ENCODE measurements around the gene PRSS22.

The PRSS22 gene

DNA sequence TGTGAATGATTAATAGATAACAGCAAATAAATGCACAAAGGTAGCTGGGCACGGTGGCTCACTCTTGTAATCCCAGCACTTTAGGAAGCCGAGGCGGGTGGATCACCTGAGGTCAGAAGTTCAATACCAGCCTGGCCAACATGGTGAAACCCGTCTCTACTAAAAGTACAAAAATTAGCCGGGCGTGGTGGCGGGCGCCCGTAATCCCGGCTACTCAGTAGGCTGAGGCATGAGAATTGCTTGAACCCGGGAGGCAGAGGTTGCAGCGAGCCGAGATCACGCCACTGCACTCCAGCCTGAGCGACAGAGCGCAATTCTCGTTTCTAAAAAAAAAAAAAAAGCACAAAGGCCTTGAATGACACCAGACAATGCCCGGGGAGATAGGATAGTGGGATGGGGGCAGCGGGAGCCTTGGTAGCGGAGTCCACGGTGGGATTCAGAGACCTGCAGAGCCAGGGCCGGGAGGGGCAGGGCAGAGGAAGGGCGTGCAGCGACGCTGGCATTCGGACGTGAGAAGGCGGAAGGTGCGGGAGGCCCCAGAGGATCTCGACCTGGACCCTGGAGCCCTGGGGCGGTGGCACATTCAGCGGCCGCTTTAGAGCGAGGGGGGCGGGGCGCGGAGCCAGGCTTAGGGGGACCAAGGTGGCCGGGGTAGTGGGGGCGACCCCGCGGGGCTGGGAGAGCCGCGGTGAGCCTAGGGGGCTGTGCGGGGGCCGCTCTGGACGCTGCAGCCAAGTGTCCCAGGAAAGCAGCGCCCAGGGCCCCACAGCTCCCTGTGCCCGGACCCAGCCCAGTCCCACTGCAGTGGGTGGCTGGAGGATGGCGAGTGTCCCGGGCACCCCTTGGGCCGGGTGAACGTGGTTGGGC is 24.0 kb upstream of the PRSS22 start:
- no peak for DNase-seq (ENCODE audit: low spot score)

DNA sequence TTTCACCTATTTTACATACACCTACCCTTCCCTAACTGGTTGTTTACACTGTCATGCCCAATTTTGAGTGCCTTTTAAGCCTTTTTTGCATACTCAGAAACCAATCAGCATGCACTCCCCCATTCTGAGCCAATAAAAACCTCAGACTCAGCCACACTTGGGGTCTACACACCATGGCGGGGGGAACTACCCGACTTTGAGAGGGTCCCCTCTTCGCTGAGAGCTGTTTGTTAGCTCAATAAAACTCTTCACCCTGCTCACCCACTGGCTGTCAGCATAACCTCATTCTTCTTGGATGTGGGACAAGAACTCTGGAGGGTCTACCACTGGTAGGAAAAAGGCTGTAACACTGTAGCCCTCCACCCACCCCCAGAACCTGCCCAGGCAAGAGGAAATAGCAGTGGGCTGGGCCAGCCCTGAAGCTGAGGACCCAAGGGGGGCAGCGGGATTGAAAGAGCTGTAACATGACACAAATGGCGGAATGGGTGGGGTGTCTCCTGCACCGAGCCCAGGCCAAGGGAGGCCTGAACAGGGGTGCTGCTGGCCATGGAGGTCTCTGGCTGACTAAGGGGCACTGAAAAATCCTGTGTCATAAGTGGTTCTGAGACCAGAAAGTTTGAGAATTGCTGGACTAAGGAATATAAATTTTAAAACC is 22.0 kb upstream of the PRSS22 start:
- no peak for DNase-seq (ENCODE audit: low spot score)

DNA sequence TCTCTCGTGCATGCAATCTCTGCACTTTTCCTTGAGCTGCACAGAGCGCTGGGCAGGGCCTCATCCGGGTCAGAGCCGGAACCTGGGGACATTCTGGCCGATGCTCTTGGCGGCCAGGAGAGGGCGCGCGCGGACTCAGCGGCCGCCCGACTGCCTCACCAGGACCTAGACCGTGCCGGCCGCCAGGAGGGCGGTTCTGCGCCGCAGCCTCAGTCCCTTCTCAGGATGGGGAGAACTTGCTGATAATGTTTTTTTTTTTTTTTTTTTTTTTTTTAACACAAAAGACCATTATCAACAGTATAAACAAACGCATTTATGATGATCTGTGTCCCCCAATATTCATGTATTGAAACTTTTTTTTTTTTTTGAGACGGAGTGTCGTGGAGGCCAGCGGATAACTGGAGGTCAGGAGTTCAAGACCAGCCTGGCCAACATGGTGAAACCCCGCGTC is 17.0 kb upstream of the PRSS22 start:
- DNase-seq (ENCODE audit: low spot score): peak; percentile 58

DNA sequence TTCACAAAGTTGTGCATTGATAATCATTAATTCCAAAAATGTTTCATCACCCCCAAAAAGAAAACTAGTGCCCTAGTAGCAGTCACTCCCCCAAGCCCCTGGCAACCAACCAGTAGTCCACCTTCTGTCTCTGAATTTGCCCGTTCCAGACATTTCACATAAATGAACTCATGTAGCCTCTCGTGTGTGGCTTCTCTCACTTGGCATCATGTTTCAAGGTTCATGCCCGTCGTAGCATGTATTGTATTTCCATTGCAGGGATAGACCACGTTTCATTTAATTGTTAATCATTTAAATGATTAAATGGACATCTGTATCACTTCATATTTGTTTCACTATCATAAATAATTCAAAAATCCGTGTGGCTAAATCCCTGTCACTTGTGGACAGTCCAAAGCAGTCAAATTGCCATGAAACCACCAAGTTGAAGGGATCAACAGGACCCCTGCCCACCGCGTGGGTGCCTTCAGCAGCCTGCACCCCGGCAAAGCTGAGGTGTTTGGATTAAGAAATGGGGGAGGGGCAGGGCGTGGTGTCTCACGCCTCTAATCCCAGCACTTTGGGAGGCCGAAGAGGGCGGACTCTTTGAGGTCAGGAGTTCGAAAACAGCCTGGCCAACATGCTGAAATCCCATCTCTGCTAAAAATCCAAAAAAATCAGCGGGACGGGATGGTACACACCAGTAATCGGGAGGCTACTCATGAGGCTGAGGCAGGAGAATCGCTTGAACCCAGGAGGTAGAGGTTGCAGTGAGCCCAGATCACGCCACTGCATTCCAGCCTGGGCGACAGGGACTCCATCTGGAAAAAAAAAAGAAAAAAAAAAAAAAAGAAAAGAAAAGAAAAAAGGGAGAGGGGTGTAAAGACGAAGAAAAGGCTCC is 16.3 kb upstream of the PRSS22 start:
- DNase-seq (ENCODE audit: low spot score): no peak

DNA sequence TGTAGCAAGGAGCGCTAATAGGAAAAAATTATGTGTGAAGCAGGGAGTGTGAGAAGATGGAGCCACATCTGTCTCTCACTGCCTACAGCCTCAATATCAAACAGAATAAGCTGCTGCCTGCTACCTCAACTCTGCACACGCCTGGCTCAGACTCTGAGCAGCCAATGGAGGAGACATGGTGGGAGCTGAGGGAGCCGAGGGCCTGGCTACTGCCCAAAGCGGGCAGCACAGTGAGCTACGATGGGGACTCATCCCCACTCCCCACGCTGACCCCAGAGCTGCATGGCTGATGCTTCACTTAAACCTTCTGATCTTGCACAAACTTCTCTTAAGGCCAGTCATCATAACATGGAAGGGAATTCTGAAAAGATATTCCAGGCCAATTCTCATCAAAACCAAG is 14.0 kb upstream of the PRSS22 start:
- no peak for DNase-seq (ENCODE audit: low spot score)

DNA sequence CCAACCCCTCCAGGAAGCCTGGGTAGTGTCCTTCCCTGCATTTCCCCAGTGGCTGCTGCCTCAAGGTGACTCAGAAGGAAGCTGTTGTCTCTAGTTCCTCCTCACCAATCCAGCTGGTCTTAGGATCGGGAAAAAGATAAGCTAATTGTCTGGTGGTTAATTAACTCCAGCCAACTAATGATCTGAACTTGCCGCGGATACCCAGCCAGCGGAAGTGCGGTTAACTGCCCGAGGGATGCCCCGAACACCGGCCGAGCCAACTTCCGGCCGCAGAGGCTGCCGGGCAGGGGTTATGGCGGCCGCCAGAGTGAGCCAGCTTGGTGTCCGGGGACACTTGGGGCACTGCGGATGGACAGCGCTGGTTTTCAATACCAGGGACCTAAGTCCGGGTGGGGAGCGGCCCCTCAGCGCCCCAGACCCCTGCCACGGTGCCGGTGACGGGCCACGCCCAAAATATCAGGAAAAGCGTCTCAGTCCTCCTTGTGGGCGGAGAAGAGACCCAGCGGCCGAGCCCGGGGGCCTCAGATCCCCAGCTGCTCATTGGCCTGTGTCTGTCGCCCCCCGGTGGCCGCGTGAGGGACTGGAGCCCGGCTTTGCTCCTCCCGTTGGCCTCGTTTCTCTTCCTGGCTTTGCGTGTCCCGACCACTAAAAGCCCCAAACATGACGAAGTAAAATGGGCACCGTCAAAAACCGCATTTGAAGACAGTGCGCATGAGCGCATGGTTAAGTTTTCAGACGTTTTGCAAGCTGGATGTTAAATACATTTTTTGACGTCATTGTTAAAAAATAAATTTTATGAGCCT is 10.2 kb upstream of the PRSS22 start:
- DNase-seq (ENCODE audit: low spot score): peak; percentile 93

DNA sequence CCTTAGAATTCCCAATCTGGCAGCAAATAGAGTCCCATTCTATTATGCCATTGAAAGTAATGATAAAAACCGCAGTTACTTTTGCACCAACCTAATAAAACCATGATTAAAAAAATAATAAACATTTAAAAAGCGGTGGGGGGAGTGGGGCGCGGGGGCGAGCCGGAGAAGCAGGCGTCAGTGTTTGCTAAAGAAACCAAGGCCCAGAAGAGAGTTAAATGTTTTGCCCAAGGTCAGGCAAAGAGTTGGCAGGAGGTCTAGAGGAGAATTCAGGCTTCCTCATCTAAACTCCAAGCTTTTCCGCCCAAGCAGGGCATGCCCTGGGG is 9.7 kb upstream of the PRSS22 start:
- no peak for DNase-seq (ENCODE audit: low spot score)

DNA sequence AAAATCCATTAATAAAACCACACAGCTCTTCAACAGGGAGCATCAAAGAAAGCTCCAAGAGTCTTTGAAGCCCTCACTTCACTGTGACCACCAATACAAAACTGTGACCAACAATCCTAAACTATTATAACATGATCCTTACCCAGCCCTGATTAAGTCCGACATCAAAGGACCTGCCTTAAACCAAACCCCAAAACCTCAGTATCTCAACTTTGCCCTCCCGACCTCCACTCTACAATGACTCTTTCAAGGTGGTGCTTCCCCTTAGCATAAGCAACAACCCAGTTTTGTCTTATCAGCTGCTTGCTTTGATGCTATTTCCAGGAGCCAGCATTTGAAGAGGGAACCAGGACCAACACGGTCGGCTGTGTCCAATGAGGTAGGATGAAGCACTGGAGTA is 8.5 kb upstream of the PRSS22 start:
- no peak for DNase-seq (ENCODE audit: low spot score)

DNA sequence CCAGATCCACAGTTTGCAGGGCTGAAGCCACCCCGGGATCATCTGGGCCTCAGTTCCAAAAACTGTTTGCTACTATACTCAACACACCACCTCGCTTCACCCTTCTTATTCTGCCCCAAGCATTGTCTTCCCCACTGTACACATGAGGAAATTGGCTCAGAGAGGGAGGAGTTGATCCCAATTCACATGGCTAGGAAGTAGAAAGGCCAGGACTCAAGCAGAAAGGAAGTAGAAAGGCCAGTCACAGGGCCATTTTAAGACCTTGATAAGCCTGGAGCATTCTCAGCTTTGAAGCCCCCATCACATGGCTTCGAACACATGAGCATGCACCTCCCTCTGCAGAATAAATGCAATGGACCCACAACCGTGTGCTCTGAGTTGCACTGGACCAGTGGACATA is 7.7 kb upstream of the PRSS22 start:
- DNase-seq (ENCODE audit: low spot score): no peak

DNA sequence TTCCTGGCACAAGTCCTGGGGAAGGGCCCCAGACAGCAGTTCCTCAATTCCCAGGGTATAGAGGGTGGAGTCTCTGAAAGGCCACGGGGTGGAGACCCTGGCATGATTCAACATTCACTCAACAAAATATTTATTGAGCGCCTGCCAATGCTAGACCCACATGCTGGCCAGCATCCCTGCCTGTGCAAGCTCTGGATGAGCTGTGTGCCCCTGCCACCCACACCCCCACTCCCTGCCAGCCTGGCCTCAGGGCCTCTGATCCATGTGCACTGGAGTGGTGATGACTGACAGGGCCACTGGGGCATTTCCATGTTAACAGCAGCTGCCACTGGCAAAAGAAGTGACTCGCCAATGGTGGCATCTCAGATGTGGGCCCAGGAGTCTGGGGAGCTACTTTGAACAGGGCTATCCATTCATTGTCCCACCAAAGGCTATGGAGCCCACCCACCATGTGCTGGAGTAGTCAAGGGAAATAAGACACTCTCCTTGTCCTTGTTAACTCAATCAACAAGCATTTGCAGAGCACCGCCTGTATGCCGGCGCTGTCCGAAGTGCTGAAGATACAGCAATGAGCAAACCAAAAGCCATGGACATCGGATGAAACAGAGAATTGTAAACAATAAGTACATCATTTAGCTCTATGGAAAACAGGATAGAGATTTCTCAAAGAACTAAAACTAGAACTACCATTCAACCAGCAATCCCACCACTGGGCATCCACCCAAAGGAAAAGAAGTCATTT is 3.0 kb upstream of the PRSS22 start:
- DNase-seq (ENCODE audit: low spot score): no peak

DNA sequence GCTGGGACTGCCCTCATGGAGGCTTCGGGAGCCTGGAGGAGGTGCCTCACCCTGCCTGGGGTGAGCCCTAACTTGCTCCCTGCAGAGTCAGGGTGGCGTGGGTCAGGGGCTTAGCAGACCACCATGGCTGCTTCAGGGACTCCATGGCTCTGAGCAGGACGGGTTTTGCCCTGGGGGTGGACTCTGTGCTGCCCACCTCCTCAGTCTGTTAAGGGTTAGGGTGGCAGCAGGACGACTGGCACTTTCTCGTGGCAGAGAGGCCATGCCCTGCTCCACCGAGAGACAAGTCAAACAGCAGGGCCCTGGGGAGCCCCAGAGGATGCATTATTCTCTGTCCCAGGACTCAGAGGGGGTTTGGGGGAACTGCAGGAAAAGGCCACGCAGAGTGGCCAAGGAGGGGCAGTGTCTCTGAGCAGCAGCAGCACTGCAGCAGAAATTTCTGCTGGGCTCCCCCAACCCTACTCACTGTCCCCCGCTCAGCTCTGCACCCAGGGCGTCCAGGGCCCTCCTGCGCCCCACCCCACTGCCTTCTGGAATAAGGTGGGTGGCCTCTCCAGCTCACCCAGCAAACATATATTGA is 1.8 kb upstream of the PRSS22 start:
- no peak for DNase-seq (ENCODE audit: low spot score)

DNA sequence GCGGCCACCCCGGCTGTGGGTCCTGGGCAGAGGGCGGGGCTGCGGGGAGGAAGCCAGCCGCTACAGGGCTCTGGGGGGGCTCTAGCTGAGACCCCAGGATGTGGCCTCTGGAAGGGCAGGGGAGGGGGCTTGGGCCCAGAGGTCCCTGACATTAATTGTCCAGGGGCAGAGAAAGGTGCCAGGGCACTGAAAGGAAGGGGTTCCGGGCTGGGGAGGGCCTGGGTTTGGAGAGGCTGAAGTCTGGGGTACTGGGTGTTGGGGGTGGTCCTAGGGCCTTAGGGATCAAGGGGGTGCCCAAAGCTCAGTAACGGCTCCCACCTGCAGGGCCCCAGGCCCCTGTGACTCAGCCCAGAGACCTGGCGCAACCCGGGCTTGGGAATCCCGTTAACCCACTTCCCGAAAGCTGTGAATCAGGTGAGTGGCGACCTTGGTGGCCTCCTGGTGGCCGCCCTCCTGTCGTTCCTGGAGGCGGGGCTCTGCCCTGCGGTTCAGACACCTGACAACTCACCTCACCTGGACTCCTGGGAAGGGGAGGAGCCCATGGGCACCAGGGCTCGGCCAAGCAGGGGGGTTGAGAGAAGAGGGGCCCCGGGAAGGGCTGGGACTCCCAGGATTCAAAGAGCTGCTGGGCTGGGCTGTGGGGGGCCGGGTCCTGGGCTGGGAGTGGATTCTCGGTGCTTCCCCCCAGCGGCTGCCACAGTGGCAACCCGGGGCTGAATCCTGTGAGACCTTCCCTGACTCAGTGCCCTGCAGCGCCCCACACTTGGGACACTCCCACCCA is 465 bp upstream of the PRSS22 start:
- no peak for DNase-seq (ENCODE audit: low spot score)

DNA sequence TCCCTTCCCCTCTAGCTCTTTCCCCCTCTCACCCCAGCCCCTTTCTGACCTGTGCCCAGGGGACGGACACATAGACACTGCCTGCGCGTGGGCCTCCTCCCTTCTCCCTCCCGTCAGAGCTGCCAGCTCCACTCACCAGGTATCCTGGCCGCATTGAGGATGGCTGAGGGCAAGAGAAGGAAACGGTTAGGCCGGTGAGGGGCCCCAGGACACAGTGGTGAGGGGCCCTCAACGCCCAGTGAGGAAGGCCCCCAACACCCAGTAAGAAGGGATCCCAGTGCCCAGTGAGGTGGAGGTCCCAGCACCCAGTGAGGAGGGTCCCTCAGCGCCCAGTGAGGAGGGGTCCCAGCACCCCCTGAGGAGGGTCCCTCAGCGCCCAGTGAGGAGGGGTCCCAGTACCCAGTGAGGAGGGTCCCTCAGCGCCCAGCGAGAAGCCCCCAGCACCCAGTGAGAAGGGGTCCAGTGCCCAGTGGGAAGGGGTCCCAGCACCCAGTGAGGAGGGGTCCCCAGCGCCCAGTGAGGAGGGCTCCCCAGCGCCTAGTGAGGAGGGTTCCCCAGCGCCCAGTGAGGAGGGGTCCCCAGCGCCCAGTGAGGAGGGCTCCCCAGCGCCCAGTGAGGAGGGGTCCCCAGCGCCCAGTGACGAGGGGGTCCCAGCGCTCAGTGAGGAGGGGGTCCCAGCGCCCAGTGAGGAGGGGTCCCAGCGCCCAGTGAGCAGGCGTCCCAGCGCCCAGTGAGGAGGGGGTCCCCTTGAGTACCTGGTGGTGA is 1.1 kb downstream of the PRSS22 start:
- DNase-seq (ENCODE audit: low spot score): no peak

DNA sequence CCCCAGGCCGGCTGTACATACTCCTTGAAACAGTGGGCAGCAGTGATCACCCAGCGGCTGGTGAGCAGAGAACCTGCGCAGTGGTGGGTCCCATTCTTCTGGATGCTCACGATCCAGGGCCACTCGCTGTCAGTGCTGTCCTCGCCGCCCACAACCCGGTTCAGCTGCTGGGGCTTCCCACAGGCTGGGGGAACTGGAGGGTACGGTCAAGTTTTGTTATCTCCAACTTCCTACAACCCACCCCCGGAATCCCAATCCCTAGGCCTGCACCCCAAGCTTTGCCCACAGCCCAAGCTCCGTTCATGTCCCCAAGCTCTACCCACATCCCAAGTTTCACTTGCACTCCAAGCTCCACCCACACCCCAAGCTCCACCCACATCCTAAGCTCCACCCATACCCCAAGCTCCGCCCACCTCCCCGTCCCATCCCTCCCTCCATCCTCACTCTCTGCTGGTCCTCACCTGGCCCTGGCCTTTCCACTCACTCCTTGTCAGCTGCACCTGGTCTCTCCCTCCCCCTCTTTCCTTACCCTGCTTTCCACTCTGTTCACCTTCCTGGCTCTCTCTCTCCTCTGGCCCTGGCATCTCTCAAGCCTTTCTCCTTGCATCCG is 1.8 kb downstream of the PRSS22 start:
- DNase-seq (ENCODE audit: low spot score): peak; percentile 51

DNA sequence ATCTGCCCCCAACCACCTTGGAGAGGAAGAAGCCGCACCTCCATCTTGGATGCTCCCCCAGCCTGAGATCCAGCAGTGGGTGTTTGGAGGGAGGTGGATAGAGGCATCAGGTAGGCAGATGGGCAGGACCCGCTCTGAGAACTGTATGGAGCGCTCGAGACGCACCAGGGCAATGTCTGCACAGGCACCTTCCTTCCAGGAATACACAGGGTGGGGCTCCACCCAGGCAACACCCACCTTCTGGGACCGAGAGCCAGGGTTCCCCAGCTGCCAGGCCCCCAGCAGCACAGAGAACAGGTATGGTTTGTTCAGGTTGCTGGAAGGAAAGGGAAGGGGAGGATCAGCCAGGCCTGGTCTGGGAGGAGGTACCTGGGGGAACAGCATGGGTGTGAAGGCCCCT is 2.4 kb downstream of the PRSS22 start:
- DNase-seq (ENCODE audit: low spot score): no peak

DNA sequence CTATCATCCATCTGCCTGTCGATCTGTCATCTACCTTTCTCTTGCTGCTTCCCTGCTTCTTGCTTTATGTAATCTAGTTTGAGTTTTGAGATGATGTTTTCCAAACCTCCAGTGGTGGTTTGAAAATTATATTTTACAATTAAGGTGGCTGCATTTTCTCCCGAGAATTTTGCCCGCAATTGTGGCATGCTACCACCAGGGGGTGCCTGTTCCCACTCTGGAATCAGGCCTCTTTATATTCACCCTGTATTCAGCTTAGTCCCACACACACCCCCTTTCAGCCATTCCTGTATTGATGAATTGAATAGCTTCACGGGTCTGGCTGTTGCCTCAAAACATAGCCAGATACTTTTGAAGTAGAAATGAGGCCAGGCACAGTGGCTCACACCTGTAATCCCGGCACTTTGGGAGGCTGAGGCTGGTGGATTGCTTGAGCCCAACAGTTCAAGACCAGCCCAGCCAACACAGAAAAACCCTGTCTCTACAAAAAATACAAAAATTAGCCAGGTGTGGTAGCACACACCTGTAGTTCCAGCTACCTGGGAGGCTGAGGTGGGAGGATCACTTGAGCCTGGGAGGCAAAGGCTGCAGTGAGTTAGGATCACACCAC is 3.2 kb downstream of the PRSS22 start:
- DNase-seq (ENCODE audit: low spot score): no peak

DNA sequence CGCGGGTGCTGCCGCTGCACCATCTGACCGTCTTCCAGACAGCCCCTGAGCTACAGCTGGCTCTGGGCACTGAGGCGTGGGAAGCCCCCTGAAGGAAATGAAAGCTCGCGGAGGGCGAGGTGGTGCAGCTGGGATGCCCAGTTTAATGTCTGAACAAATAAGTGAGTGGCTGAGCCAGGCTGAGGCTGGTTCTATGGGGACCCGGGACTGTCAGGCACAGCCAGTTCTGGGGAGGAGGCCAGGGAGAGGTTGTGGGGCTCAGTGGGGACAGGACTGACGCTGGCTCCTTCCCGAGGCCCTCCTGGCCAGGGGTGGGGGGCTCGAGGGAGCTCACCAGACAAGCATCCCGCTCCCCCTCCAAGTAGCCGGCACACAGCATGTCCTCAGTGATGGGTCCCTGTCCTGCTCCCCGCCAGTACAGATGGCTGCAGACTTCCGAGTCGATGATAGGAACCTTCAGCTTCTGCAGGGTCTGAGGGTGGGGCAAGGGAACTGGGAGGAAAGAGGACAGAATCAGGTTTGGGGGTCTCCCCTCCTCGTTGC is 4.4 kb downstream of the PRSS22 start:
- no peak for DNase-seq (ENCODE audit: low spot score)
